Keratinocyte (primary cell): ENCODE measurements around the gene ITIH1.

Experiments
- CTCF ChIP-seq, 3 experiments: IDR thresholded peaks in 1 of 3; conservative IDR thresholded peaks in 1 of 3; optimal IDR thresholded peaks in 1 of 3; 2 replicates in 2 of 3; 3 replicates in 1 of 3; pipeline versions ENCODE3 to v1.5.1; 2011; ENCODE audit warnings: low read length in 3 of 3, mild to moderate bottlenecking in 3 of 3, moderate library complexity in 2 of 3, control low read depth in 1 of 3, inconsistent platforms in 1 of 3; ENCODE audit not compliant: insufficient read depth in 2 of 3; ENCODE audit errors: extremely low read depth in 1 of 3
- EZH2 ChIP-seq: IDR thresholded peaks from one replicate; pipeline ENCODE4 v1.6.1; 2012; ENCODE audit warnings: inconsistent platforms, mild to moderate bottlenecking, low read length, moderate library complexity

- TF ChIP-seq CTCF (optimal IDR thresholded peaks at IDR 0.05 in 1 of 3, IDR thresholded peaks at IDR 0.05 in 1 of 3, conservative IDR thresholded peaks at IDR 0.05 in 1 of 3; ENCODE audit: extremely low read depth in 1 of 3, insufficient read depth in 2 of 3, low read length in 3 of 3) (no peak), EZH2 (no peak)
These were observed 3.2 kb upstream of the ITIH1 start for GRCh38 chr3:52774066-52774713.
